GM18507 (cell line): ENCODE results near the gene FOXO3.
A peak's percentile ranks its signal among the peaks of the same experiment; 100 is the strongest.
"Not testable (repeated sequence)": the region's sequence is repeated elsewhere in the genome, so short reads cannot be mapped to it uniquely, and the experiment has no call there.

ENCODE experiments used
- DNase-seq: peaks from one replicate; pipeline ENCODE4 v3.0.0; 2011; ENCODE audit warnings: low read depth; ENCODE audit not compliant: insufficient read length; ENCODE audit errors: extremely low spot score
- FAIRE-seq: peaks from 2 replicates; lab custom pipeline; 2011; peaks lifted over from hg19 to GRCh38; lab: Jason Lieb, UNC

FOXO3 gene

DNA sequence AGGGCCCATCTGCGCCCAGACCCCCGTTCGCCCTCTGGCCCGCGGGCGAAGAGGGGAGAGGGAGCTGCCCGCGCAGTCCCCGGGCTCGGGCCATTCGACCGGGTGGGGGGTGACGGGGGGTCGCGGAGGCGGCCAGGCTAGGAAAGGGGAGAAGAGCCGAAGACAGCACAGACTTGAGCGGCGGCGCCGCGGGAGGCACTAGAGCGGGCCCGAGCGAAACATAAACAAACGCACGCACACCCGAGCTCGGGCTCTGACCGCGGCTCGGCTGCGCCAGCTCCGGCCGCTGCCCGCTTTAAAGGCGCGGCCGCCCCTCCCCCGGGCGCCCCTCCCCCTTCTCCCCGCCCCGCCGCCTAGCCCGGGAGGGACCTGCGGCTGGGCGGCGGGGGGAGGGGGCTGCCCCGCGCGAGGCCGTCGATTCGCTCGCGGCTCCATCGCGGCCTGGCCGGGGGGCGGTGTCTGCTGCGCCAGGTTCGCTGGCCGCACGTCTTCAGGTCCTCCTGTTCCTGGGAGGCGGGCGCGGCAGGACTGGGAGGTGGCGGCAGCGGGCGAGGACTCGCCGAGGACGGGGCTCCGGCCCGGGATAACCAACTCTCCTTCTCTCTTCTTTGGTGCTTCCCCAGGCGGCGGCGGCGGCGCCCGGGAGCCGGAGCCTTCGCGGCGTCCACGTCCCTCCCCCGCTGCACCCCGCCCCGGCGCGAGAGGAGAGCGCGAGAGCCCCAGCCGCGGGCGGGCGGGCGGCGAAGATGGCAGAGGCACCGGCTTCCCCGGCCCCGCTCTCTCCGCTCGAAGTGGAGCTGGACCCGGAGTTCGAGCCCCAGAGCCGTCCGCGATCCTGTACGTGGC lies at the start of gene FOXO3:
TSS of gene FOXO3 (plus strand) at position 455 of the 846 bp plus-strand sequence. CDS start at position 747, 292 bp downstream.
- DNase-seq, result no peak

DNA sequence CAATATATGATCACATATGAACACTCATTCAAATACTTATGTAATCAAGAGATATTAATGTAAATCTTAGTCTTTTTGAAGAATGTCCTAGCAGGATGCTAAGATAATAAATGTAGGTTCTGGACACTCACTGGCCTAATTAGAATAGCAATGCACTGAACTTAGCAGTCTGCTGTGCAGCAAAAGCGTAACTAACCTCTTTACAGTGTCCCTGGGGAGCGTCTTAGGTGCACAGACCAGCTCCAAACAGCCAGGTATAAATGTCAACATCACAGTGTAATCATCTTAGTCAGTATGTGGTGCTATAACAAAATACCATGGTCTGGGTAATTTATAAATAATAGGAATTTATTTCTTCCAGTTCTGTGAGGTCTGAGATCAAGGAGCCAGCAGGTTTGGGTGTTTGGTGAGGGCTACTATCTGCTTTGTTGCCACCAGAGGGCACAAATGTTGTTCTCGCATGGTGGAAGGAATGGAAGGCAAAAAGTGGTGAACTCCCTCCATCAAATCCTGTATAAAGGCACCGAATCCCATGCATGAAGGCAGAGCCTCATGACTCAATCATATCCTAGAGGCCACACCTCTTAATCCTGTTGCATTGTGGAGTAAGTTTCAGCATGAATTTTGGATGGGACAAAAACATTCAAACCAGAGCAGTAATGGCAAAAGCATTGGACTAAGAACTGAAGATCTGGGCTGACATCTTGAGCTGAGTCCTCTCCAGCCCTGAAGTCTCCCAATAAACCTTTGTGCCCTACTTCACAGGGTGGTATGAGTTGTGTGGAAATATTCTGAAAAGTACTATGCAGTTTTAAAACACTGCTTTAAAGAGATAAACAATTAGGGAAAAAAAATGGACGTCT lies 41.8 kb upstream of the FOXO3 start:
- DNase-seq (no peak), FAIRE-seq (peak; percentile 62)

More for the DNA sequence above, at the start of gene FOXO3:
- no peak for FAIRE-seq

DNA sequence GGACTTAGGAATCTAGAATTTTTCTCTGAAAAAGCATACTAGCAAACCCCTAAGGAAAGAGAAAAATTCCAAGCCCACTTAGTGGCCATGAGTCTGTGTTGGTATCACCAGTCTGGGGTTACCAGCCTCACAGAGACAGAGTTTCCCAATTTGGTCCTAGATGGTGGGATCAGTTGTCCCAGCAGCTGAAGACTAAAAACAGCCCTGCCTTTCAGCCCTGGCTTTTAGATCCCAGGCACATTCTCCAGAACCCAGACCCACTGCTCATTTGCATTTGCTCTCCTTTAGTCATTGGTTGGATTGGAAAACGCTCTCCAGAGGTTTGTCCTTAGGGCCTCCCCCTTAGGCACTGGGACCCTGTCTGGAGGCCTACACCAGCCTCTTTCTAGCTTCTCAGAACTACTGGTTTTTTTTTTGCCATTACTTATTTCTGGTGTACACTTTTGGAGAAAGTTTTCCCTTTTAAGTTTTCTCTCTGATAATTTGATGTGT lies 39.1 kb upstream of the FOXO3 start:
- DNase-seq (no peak), FAIRE-seq (no peak)

DNA sequence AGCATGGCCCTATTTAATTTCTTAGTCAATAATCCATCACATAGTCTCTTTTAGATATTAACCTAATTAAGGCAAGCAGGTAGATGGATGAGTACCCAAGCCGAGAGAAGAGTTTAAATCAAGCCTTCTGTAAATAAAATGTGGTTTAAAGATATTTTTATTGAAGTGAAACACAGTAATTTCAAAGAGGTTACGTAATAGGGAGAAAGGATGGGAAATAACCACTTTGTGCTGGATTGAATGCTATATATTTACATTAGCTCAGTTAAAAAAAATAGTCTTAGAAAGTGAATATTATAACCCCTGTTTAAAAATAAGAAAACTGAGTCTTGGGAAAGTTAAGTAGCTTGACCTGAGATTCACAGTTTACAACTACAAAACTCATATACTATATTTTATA lies 37.0 kb upstream of the FOXO3 start:
- no peak for DNase-seq
- no peak for FAIRE-seq

DNA sequence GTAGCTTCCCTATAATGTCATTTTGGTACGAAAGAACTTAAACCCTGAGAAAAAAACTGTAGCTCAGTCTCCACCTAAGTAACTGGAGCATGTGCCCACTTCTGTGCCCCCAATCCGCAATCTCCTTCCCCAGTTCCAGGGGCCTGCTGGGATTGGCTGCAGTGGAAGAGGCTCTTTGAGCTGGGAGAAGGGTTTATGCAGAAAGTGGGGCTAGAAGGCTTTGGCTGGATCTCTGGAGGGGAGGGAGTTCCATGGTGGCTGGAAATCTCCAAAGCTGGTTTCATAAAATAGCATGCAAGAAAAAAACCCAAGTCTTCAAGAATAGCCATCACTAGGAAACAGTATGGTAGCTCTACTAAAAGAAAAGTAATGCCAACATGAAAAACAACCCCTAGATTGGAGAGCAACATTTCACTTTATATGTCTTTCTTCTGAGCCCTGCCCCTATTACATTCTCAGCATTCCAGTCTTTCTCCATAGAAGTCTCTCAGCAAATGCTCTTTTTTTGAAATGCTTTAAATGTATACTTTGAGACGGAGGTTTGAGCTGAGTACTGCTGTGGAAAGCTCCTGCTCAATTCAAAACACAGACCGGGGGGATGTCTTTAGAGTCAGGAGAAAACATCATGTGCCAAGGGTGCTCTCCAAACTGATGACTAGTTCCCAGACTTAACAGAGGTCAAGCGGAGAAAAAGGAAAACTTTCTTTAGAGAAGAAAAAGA lies 36.0 kb upstream of the FOXO3 start:
- no peak for FAIRE-seq
- DNase-seq, result no peak

DNA sequence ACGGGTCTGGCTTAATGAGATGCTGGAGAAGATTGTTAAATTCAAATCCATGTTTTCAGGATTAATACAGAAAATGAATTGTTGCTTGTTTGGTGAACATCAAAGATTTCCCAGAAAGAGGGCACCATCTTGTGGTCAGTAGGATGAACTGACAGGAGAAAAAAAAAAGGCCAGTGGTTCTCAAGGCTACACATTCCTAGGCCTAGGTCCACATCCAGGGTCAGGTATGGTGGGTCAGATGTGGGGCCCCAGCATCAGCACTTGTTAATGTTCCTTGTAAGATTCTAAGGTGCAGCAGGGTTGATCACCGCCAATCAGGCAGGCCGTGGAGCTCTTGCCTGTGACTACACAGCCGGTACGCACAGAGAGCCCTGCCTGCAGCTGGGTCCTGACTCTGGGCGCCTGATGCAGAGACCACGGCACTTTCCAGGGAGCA lies 34.0 kb upstream of the FOXO3 start:
- DNase-seq (peak; percentile 9), FAIRE-seq (peak; percentile 73)

DNA sequence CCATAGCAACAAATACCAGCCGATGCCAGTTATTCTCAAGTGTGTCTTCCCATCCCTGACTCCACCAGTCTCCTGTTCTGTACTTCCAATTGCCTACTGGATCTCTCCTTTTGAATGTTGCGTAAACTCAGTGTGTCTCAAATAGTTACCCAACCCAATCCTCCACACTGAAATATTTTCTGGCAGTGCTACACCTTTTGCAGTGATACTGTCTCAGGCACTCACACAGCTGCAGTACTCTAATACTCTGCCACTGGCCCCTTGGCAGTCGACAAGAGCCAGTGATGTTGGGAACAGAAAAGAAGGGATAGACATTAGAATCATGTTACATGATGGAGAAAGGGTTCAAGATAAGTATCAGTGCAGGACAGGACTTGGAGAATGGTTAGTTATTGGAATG lies 31.8 kb upstream of the FOXO3 start:
- DNase-seq, result no peak
- no peak for FAIRE-seq

DNA sequence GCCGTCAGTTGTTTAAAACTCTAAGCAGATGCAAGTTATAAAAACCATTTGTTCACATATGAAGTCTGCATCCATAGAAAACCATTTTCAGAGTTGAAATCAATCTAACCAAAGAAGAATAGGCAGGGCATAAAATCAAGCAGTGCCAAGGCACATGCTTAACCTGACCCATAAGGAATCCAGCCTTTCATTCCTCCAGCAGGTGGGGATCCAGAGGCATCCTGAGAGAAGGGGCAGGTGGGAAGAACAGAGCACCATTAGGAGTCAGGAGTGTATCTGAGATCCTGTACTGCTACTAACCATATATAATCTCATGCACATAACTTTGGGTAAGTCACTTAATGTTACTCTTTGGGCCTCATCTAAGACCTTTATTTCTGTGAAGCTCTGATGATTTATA lies 29.4 kb upstream of the FOXO3 start:
- no peak for FAIRE-seq
- DNase-seq, result no peak

DNA sequence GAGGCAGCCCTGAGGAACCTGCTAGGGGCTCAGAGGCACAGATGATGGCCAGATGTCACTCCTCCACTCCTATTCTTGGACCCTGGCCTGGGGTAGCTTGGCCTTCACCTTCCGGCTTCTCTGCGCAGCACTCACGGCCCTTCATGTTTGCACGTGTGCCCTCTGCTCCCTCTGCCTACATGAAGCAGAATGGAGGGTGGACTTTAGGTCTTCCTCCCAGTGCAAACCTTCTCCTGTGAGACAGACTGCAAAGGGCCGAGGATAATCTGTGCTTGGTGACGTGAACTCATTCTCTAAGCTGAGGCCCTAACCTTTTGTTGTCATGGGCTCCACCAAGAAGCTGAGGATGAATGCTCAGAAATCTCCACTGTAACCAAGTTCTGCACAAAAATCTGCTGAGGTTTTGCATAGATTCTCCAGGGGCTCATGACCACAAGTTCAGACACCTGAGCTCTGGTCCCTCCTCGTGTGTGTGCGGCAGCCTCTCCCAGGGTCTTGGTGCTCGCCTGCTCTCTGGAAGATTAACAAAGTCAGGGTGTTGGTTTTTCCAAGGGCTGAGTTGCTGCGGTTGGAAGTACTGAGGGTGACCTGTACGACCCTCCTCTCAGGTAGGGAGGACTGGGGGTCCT lies 25.5 kb upstream of the FOXO3 start:
- FAIRE-seq (no peak), DNase-seq (no peak)

DNA sequence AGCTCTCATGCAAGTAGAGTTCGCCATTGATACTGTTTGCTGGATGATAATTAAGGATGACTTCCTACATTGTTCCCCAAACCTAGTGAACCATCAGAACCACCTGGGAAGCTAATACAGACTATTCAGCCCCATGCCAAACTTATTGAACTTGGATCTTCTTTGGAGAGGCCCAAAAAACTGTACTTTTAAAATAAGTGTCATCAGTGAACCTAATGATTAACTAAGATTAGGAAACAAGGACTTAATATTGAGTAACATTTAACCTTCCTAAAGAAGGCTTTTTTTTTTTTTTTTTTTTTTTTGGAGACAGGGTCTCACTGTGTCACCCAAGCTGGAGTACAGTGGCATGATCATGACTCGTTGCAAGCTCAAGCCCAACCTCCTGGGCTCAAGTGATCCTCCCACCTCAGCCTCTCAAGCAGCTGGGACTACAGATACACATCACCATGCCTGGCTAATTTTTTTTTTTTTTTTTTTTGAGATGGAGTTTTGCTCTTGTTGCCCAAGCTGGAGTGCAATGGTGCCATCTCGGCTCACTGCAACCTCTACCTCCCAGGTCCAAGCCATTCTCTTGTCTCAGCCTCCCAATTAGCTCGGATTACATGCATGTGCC lies 24.7 kb upstream of the FOXO3 start:
- not testable (repeated sequence) for DNase-seq, FAIRE-seq

DNA sequence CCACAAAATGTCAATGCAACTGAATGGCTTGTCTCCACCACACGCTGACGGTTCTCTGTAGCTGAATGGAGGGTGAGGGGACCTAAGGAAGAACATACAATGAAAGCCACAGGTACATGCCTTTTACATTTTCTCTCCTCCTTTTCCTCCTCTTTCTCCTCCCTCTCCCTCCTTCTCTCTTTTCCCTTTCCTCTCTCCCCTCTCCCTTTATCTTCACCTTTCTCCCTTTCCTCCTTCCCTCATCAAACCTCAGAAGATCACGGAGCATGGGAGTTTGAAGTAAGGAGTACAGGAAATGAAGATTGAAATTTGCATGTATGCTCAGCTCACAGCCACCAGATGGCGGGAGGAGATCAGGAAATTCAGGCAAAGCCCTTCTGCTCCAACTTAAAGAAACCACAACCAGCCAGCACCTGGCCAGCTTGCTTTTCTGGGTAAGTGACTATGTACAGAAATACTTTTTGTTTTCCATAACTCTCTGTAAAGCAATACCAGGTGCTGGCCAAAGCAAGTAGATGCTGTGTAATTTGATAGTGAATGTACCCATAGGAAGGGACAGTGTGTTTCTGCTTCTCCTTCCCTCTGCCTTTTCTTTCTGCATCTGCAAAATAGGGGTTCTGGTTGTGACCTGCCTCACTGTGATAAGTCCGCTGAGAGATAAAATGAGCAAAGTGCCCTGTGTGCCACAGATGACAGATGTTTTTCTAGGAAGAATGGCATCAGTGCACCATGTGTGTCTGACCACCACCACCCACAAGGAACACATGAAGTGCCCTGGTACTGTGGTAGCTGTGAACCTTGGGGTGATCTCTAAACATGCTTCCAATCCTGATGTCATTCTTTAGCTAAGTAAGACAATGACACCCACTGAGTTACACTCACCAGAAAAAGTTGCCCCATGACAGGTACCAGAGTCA lies 18.6 kb upstream of the FOXO3 start:
- FAIRE-seq, result peak; percentile 91
- no peak for DNase-seq

DNA sequence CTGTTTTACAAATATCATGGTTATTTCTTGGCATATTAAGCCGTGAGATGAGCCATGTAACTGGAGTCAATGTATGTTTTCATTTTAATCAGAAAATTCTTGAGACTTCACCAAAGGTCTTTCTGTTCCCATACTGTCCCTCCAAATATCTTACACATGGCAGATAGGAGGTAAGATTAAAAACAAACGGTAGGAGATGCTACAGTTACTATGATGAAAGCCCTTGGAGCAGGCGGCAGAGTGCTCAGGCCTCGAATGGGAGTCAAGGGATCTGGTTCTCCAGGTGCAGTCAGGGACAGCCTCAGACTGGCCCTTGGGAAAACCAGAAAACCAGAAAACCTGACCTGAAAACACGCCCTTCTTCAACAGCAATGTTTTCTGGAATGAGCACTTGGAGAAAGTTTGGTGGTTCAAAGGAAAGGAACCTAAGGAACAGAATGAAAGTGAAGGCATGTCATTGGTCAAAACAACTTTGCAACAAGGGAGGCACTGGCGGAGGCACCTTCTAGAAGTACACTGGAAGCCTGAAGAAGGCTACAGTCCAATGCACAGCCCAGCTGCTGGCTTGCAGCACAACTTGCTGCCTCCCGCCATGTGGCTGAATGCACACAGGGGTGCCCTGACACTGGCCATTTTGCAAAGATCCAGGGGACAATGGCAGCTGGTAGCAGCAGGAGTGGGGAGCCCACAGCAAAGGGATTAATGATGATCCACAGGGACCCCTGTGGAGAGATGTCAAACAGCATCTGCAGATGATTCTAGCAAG lies 17.4 kb upstream of the FOXO3 start:
- FAIRE-seq, result no peak

DNA sequence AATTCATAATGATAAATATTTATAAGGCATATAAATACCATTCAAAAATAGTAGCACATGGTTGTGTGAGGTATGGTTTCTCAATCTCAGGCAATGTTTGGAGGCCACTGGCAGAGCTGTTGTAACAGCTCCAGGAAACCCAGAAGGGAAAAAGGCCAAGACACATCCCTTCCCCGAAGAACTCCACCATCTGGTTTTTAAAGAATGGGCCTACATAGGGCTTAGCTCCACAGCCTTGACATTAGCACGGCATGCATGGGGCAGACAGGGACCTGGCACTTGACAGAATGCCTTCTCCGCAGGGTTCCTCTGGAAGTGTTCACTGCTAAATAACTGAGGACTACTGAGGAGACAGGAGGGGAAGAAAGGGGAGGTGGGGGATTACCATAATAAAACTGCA lies 16.1 kb upstream of the FOXO3 start:
- no peak for FAIRE-seq
- DNase-seq, result no peak

More for the DNA sequence above, 17.4 kb upstream of the FOXO3 start:
- no peak for DNase-seq

DNA sequence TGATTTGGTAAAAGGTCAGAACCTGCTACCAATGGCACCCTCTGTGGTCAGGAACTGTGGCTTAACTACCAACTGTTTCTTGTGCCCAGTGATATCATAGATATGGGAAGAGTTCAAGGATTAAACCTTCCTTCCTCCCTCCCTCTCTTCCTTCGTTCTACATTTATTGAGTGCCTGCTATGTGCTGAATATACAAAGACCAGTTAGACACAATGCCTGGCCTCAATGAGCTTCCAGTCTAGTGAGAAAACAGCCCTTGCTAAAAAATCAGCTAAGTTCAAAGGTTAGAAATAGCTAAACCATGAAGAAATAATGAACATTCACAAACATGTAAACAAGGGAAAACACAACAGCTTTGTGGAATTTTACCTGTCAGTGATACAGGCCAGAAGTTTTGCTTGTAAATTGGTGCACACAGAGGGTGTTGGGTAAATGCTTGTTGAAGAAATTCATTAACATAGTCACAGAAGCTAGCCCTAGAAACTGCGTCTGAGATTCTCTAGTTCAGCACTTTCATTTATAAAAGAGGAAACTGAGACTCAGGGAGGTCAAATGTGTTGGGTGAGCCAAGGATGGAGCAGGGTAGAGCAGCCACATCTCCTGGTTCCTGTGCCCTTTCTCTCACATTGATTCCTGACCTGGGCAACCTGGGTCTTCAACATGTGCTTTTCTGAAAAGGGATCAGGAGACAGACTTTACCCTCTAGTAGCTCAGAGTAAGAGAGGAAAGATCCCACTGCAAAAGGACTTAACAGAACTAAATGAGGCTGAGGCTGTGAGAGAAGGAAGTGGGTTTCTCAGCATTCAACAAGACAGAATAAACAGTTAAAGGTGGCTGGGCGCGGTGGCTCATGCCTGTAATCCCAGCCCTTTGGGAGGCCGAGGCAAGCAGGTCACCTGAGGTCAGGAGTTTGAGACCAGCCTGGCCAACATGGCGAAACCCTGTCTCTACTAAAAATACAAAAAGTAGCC lies 14.4 kb upstream of the FOXO3 start:
- DNase-seq (no peak), FAIRE-seq (no peak)

DNA sequence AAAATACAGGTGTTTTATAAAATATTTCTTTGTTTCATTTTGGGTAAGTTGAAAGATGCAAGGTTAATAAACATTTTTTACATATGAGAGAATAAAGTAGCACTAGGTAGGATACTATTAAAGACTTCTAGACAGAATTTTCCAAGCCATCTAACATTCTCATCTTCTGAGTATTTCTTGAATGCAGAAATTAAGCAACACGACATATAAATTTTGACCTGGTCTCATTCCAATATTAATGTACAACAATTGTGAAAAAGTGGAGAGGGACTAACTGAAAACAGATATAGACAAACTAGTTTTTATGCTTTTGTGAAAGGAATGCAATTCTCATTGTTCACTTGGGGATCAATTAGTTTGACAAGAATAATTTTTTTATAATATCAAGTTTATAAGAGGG lies 11.5 kb upstream of the FOXO3 start:
- DNase-seq (no peak), FAIRE-seq (no peak)

DNA sequence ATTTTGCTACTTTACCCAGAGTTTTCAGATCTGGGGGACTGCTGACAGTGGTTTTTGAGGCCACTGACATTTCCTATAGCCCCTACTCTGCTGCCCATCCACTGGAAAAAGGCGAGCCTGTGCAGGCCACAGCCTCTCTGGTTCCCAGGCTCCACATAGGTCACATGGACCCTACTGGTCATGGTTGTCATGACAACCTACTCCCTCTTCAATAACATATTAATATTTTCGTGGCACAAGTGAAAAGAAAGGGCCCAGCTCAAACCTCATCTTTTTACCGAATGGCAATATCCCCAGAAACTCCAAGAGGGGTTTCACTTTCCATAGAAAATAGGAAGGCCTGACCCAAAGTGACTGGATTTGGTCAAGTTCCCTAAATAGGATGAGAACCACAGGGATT lies 11.0 kb upstream of the FOXO3 start:
- DNase-seq (no peak), FAIRE-seq (no peak)
